Tibial artery (tissue), 4 donors: ENCODE measurements around the gene SLC8A3.
A peak's percentile ranks its signal among the peaks of the same experiment; 100 is the strongest.
"Not testable (repeated sequence)": the region's sequence is repeated elsewhere in the genome, so short reads cannot be mapped to it uniquely, and the experiment has no call there.

Experiments
- DNase-seq, 2 donors: peaks; one replicate each; pipeline ENCODE4 v3.0.0-alpha.2; 2019
- H3K27ac ChIP-seq, 2 donors: fragments of 200-600 bp; sonication (generic) in 1 of 2; 1 replicate in 1 of 2; 2 replicates in 1 of 2; pipeline ENCODE4 v1.5.1; 2018 to 2019; ENCODE audit warnings: mild to moderate bottlenecking in 1 of 2
- H3K27me3 ChIP-seq, 2 donors: fragments of 200-600 bp; sonication (generic) in 1 of 2; one replicate each; pipeline versions ENCODE4 v1.5.1 to v1.6.0; 2016 to 2019
- H3K36me3 ChIP-seq, 3 donors: fragments of 200-600 bp; sonication (generic) in 2 of 3; one replicate each; pipeline ENCODE4 v1.5.1; 2016 to 2019; ENCODE audit warnings: mild to moderate bottlenecking in 2 of 3
- H3K4me1 ChIP-seq, 4 donors: fragments of 200-600 bp; sonication (generic) in 2 of 4; 1 replicate in 3 of 4; 2 replicates in 1 of 4; pipeline ENCODE4 v1.5.1; 2016 to 2019
- H3K4me3 ChIP-seq, 2 donors: fragments of 200-600 bp; sonication (generic) in 1 of 2; 1 replicate in 1 of 2; 2 replicates in 1 of 2; pipeline ENCODE4 v1.5.1; 2018 to 2019; ENCODE audit warnings: mild to moderate bottlenecking in 2 of 2
- H3K9me3 ChIP-seq, 3 donors: fragments of 200-600 bp; sonication (generic) in 1 of 3; one replicate each; pipeline ENCODE4 v1.5.1; 2016 to 2019
- CTCF ChIP-seq, 2 experiments: fragments of 200-600 bp in 1 of 2; fragments of 450-650 bp in 1 of 2; IDR thresholded peaks; one replicate each; pipeline ENCODE4 v1.5.1; 2017 to 2019; ENCODE audit warnings: antibody characterized with exemption in 2 of 2, mild to moderate bottlenecking in 1 of 2, moderate library complexity in 1 of 2
- intact Hi-C: fragments of 100-400 bp; cut with DNase I; formaldehyde crosslinking; loops from one replicate; pipeline ENCODE4 v1.15.0; 2023; ENCODE audit warnings: low total_unique reads

SLC8A3 gene, protein sequence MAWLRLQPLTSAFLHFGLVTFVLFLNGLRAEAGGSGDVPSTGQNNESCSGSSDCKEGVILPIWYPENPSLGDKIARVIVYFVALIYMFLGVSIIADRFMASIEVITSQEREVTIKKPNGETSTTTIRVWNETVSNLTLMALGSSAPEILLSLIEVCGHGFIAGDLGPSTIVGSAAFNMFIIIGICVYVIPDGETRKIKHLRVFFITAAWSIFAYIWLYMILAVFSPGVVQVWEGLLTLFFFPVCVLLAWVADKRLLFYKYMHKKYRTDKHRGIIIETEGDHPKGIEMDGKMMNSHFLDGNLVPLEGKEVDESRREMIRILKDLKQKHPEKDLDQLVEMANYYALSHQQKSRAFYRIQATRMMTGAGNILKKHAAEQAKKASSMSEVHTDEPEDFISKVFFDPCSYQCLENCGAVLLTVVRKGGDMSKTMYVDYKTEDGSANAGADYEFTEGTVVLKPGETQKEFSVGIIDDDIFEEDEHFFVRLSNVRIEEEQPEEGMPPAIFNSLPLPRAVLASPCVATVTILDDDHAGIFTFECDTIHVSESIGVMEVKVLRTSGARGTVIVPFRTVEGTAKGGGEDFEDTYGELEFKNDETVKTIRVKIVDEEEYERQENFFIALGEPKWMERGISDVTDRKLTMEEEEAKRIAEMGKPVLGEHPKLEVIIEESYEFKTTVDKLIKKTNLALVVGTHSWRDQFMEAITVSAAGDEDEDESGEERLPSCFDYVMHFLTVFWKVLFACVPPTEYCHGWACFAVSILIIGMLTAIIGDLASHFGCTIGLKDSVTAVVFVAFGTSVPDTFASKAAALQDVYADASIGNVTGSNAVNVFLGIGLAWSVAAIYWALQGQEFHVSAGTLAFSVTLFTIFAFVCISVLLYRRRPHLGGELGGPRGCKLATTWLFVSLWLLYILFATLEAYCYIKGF

DNA sequence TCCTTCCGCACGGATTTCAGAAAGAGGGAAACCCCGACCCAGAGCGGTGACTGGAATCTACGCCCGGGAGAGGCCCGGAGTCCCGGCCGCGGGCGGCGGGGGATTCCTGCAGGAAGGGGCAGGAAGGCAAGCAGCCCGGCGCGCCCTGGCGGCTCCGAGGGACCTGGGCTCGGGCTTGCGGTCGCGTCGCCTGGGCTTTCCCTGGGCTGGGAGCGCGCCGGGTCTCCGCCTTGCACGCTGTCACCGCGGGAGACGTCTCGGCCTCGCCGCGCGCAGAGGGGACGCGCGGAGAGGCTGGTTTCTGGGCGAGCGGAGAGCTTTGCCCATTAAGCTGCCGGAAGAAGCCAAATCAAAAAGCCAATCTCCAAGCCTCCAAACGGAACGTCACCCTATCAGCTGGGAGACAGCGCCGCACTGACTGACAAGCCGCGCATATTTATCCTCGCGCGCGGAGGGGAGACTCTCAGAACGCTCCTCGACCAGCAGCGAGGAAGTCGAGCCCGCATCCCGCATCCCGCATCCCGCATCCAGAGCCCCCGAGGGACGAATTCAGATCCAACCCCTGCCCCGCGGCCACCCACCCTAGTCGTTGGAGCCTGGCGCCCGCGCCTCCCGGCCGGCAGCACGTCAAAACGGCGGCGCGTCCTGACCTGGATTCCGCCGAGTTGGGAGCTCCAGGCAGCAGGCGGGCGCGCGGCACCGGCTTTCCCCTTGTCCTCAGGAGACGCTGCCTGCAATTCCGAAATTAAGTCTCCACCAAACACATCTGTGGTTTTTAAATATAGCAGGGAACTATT is at the start of gene SLC8A3:
Gene SLC8A3, minus strand, starts transcription at position 293 of the 797 bp plus-strand sequence. CDS start 20,529 bp downstream, outside the sequence.
- no peak for DNase-seq
- TF ChIP-seq CTCF (IDR thresholded peaks at IDR 0.05), result no peak
- Histone ChIP-seq H3K27me3 (peaks cover 0 to 46% of the 10 kb centered on the region in 2 donors), H3K9me3 (no peaks in the 10 kb centered on the region), H3K4me3 (peak within 1 kb of the TSS; percentile 39 to 54), H3K27ac (no peak within 1 kb of the TSS), H3K36me3 (no peaks in the 10 kb centered on the region), H3K4me1 (peaks cover 0 to 32% (median 24%) of the 10 kb centered on the region in 4 donors)
- intact Hi-C loops, result no loop called here

DNA sequence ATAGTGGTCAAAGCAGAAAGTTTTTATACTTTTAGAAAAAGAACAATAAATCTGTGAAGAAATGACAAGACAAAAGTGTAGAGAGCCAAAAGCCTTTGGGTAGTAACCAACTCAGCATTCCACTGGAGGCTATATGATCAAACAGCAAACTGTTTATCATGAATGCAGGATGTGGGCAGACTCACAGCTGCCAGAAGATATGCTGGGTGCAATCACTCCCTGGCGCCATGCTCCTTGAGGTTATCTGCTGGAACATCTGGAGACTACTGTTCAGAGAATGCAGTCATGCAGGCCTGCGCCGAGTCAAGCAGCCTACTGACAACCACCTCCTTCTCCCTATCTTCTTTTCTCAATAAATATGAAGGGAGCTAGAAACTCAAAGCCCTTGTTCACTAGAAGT is 49.0 kb upstream of the SLC8A3 start:
- intact Hi-C loops, result no loop called here

DNA sequence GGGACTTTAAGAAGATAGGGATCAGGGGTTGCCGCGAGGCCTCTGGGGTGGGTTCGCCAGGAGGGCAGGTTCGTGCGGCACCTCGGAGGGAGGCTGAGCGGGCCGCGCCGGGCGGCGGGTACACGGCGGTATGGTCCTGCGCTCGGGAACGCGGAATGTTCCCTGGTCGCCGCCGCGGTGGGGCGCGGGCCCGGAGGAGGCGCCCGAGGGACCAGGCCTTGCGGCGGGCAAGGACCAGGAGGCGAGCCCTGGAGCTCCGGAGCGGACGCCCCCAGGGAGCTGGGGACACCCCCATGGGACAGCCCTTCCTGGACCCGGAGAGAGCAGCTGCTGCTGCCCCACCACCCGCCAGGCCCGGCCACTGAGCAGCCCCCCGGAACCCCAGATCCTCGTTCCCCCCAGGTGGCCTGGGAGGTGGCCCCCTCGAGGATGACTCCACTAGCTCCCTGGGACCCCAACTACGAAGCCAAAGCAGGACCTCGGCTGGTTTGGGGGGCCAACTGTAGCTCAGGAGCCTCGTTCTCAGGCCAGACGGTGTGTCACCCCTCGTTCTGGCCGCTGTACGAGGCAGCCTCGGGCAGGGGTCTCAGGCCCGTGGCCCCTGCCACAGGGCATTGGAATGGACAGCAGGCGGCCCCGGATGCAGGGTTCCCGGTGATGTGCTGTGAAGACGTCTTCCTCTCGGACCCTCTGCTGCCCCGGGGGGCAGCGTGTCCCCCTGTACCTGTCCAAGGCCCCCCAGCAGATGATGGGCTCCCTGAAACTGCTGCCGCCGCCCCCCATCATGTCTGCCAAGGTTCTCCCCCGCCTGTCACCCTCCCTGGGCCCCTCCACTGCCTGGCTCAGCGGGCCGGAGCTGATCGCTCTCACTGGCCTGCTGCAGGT is 45.6 kb upstream of the SLC8A3 start:
- intact Hi-C loops, result no loop called here
- no peak for DNase-seq
- Histone ChIP-seq H3K36me3 (no peaks in the 10 kb centered on the region), H3K27me3 (peaks cover 0 to 9% of the 10 kb centered on the region in 2 donors), H3K4me3 (no peak overlapping the region), H3K4me1 (no peaks in the 10 kb centered on the region), H3K27ac (no peak overlapping the region), H3K9me3 (no peaks in the 10 kb centered on the region)
- no peak for TF ChIP-seq CTCF (IDR thresholded peaks at IDR 0.05)

More for the DNA sequence above, 49.0 kb upstream of the SLC8A3 start:
- Histone ChIP-seq H3K27ac (no peak overlapping the region), H3K4me3 (no peak overlapping the region), H3K36me3 (no peaks in the 10 kb centered on the region), H3K27me3 (peaks cover 0 to 9% of the 10 kb centered on the region in 2 donors), H3K9me3 (no peaks in the 10 kb centered on the region), H3K4me1 (no peaks in the 10 kb centered on the region)
- DNase-seq, result no peak
- no peak for TF ChIP-seq CTCF (IDR thresholded peaks at IDR 0.05)

DNA sequence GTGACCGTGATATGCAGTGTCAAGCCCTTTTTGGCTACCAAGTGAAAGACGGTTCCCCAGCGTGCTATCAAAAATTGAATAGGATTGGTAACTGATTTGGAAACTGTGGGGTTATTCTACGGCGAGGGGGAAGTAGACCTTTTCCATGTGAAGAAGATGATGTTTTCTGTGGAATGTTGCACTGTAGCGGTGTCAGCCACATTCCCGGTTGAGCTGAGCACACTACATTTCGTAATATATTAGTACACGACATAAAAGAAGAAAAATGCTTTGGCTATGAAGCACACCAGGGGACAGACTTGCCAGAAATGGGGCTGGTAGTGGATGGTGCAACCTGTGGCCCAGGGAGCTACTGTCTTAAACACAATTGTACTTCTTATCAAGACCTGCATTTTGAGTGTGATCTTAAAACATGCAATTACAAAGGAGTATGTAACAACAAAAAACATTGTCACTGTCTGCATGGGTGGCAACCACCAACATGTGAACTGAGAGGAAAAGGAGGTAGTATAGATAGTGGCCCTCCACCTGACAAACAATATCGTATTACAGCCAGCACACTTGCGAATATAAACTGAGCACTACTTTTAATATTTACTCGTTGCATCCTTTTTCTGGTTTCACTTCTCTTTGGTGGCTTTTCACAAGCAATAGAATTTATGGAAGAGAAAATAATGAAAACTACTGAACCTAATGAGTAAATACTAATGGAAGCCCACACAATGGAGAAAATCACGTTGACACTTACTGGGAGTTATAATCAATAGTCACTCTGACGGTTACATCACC is 43.2 kb upstream of the SLC8A3 start:
- H3K4me1 ChIP-seq, H3K36me3 ChIP-seq, H3K27ac ChIP-seq, DNase-seq, H3K4me3 ChIP-seq, H3K27me3 ChIP-seq, intact Hi-C loops, H3K9me3 ChIP-seq: not testable (repeated sequence)

- DNase-seq, H3K27ac ChIP-seq, H3K4me3 ChIP-seq, H3K9me3 ChIP-seq, H3K36me3 ChIP-seq, intact Hi-C loops, H3K4me1 ChIP-seq, H3K27me3 ChIP-seq: not testable (repeated sequence)
These were observed 41.3 kb upstream of the SLC8A3 start for GRCh38 chr14:70229877-70230640.
